CD4-positive, alpha-beta T cell treated with Interleukin-21 for 1 hour (primary cell): Measurements from ENCODE around the gene SCRT2.
"Not testable (repeated sequence)": the region's sequence is repeated elsewhere in the genome, so short reads cannot be mapped to it uniquely, and the experiment has no call there.

ENCODE experiments used
- DNase-seq: peaks from one replicate; pipeline ENCODE4 v3.0.0-alpha.2; 2020

Gene SCRT2

GRCh38 chr20:675453-676314 lies at the start of gene SCRT2:
SCRT2 (minus strand) TSS chr20:675802; CDS start chr20:675601, 201 bp downstream.
- DNase-seq = peak; percentile 60

- DNase-seq = not testable (repeated sequence)
These were observed 49.2 kb upstream of the SCRT2 start for GRCh38 chr20:724797-725196.

GRCh38 chr20:723756-724155 lies 48.2 kb upstream of the SCRT2 start:
- no peak for DNase-seq

GRCh38 chr20:722822-723644 lies 47.4 kb upstream of the SCRT2 start:
- DNase-seq = no peak

GRCh38 chr20:721876-722275 lies 46.3 kb upstream of the SCRT2 start:
- no peak for DNase-seq

DNA sequence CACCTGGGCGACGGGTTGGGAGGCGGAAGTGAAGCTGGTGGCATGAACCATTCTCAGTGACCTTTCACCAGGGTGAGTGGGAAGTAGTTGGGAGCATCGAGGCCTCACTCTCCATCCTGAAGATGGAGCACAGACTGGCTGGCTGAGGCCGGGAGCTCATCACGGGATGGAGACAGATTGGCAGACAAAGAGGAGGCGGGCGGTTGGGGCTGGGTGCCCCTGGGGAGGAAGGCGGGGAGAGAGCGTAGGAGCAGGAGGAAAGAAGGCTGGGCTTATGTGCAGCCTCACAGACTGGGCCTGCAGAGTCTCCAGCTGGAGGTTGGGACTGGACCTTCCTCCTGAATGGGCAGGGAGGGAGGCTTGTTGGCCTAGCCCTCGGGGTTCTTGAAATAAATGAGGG lies 44.2 kb upstream of the SCRT2 start:
- no peak for DNase-seq

GRCh38 chr20:719068-719467 lies 43.5 kb upstream of the SCRT2 start:
- no peak for DNase-seq

DNA sequence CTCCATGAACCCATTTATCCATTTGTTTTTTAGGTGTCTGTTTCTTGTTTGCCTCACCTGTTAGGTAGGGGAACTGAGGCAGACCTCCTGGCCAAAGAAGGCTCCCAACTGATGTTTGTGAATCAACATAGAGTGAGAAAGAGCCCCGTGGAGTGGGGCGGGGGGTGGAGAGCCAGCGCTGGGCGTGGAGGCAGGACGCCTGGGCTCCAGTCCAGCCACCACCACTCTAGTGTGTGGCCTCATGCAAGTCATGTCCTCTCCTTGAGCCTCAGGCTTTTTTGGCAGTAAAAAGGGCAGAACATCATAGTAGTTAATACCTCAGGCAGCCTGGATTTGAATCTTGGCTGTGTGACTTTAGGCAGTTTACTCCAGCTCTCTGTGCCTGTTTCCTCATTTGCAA lies 42.2 kb upstream of the SCRT2 start:
- DNase-seq = no peak

GRCh38 chr20:717271-717670 lies 41.7 kb upstream of the SCRT2 start:
- no peak for DNase-seq

DNA sequence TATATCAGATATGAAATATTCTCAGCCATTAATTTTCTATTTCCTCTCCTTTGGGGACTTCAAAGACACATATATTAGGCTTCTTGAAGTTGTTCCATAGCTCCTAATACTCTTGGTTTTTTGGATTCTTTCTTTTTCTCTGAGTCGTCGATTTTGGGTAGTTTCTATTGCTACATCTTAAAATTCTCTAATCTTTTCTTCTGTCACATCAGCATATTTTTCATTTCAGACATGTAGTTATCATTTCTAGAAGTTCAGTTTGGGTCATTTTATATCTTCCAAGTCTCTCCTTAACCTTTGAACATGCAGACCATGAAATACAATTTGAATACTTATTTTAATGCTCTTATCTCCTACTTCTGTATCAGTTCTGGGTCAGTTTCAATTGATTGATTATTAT lies 38.9 kb upstream of the SCRT2 start:
- DNase-seq = no peak

DNA sequence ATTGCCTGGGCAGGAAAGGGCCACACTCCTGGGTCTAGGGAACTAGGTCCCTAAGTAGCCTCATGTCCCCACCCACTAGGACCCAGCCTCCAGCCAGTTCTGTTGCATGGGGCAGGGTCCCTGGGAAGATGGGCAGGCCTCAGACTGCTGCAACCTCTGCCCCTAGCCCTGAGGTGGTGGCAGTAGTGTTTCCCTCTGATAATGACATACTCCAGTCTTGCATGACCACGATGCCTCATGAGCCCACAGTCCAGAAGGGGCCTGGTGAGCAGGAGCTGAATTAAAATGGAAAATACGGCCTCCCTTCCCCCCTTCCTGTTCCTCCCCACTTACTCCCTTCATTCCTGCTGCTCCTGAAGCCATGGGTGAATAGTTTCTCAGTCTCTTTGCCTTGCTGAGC lies 36.0 kb upstream of the SCRT2 start:
- DNase-seq = no peak

- DNase-seq = no peak
These were observed 35.3 kb upstream of the SCRT2 start for GRCh38 chr20:710780-711450.

DNA sequence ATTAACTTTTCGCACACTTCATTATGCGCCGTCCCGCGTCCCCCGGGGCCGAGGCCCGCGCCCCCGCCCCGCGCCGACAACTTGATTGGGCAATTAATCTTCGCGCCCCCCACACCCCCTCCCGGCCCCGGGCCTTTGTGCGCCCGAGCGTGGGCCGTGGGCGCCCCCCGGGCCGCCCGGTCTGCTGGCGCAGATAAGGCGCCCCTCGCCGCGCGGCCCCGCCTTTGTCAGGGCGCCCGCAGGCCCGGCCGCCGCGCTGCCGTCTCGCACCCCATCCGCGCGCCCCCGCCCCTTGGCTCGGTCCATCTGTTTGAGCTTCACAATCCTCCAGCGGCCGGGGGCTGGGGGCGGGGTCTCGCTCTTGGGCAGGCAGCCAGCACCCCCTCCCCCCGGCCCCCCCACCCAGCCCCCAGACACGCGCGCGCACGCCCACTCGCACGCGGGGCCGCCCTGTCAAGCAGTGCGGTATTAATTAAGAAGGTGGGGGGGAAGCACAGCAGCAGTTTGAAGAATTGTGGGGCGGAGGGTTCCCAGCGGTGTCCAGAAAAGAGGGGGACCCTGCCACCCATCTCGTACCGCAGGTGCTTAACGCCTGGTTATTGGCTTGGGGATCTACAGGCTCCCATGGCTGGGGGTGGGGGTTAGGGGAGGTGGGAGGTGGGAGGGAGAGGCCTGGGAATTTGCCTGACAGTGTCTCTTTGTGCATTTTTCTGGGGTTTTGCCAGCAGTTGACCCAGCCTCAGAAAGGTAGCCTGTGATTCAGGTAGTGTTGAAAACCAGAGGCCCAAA lies 34.6 kb upstream of the SCRT2 start:
- no peak for DNase-seq

DNA sequence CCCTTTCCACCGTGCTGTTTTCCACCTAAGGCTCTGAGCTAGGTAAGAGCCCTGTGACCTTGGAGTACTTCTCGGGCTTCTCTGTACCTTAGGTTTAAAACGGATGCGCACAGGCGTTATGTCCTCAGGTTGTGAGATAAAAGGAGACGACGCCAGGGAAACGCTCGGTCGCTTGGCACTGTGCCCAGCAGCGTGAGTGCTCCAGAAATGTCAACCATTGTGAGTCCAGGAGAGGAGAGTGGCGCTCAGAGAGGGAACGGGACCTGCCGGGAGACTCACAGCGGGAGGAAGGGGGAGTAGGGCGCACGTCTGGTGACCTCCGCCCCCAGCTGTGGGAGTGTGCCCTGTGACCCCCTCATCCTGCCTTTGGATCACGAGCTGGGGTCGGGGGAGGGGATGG lies 33.8 kb upstream of the SCRT2 start:
- DNase-seq = no peak

GRCh38 chr20:708956-709355 lies 33.4 kb upstream of the SCRT2 start:
- no peak for DNase-seq

DNA sequence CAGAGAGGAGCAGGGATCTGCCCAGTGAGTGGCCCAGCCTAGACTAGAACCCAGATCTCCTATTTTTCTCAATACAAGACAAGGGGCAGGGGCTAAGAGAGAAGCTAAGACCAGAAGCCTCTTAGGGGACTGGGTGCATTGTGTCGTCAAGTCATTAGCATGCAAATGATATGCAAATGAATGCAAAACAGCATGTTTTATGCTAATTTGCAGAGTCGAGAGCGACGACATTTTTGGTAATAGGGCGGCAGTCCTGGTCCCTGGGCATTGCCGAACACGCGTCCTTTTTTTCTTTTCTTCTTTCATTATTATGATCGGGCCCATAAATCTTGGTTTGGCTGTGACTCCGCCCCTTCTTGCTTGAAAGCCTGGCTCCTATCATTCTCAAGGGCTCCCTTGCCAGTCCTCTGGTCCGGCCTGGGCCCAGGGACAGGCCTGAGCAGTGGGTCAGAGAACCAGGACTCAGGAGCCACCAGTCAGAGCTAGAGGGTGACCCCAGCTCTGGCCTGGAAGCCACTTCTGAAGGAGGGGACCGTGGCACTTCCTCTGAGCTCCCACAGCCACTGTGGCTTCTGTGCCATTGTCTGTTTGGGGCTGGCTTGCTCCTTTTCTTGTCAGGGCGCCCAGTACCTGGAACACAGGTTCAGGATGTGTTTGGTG lies 32.0 kb upstream of the SCRT2 start:
- DNase-seq = no peak

GRCh38 chr20:706366-706885 lies 30.8 kb upstream of the SCRT2 start:
- DNase-seq = no peak

DNA sequence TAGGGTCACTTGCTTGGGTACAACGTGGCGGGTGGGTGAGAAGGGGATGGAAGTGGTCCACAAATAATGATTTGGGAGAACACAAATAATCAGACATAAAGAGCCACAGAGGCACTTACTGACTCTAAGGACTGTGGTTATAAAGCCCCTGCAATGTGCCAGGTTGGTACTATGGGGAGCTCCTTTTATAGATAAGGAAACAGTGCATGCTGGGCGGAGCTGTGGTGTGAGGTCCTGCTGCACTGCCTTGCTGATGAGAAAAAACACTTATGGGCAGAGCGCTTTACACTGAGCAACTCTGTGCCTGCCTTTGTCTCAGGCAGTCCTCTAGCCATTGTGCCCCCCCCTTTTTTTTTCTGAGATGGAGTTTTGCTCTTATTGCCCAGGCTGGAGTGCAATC lies 29.1 kb upstream of the SCRT2 start:
- no peak for DNase-seq

- no peak for DNase-seq
These were observed 27.8 kb upstream of the SCRT2 start for GRCh38 chr20:703426-703825.

DNA sequence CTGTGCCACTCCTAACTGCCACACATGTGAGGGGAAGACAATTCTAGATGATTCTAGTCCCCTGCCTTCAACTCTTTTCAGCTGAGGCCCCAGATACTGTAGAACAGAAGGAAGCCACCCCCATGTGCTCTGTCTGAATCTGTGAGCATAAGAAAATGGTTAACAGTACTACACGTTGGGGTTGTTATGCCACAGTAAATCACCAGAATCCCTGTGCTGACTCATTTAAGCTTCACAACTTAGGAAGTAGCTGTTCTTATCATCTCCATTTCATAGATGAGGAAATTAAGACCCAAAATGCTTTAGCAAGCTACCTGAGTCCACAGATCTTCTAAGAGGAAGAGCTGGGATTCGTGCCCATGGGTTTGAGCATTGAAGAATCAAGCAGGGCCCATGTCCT lies 27.4 kb upstream of the SCRT2 start:
- DNase-seq = no peak

GRCh38 chr20:701401-702129 lies 26.0 kb upstream of the SCRT2 start:
- DNase-seq = no peak
